Hepatic stellate cell (primary cell): ENCODE results near the gene TLCD1.
A peak's percentile ranks its signal among the peaks of the same experiment; 100 is the strongest.
"Not testable (repeated sequence)": the region's sequence is repeated elsewhere in the genome, so short reads cannot be mapped to it uniquely, and the experiment has no call there.

Source experiments
- DNase-seq: peaks from one replicate; pipeline ENCODE4 v3.0.0; 2011; ENCODE audit warnings: low spot score

Gene TLCD1

GRCh38 chr17:28728364-28729200 is 2.5 kb upstream of the TLCD1 start, which contains the start of gene NEK8:
Gene NEK8, plus strand, starts transcription at chr17:28728788. Its CDS starts 26 bp downstream, at chr17:28728814.
- peak; percentile 92 for DNase-seq

DNA sequence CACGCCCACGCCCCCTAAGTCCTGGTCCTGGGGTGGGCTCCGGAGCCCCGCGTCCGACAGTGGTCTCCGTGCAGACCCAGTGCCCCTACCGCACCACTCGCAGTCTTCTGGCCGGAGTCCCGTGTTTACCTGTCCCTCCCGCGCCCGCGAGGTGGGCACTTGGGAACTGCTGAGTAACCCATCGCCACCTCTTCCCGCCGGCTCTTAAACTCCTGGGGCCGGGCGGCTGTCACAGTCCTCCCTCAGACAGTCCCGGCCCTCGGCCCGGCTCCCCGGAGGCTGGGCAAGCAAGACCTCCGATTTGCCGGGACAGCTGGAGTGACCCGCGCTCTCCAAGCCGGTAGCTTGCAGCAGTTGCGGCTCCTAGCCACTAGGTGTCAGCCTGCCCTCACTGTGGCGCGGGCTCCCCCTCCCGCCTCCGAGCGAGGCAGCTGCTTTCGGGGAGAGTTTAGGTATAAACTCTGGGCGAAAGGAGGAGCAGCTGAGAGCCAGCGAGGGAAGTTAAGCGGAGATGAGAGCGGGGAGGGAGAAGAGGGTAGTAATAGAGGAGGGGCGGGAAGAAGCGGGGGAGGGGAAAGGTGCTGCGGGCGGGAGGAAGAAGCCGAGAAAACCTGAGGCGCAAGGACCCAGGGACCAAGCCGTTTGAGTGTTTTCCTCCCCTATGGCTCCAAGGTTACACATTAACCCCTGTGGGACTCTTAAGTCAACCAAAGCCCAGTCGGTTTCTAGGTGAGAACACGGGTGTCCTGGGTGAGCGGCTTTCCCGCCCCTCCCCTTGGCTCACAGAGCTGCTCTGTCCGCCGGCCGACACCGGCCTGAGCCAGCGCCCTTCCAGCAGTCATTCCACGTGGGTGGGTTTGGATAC is 826 bp upstream of the TLCD1 start:
- peak; percentile 91 for DNase-seq

GRCh38 chr17:28725660-28726225 is 290 bp downstream of the TLCD1 start:
- no peak for DNase-seq

- no peak for DNase-seq
These were observed 820 bp downstream of the TLCD1 start for GRCh38 chr17:28725166-28725659.

DNA sequence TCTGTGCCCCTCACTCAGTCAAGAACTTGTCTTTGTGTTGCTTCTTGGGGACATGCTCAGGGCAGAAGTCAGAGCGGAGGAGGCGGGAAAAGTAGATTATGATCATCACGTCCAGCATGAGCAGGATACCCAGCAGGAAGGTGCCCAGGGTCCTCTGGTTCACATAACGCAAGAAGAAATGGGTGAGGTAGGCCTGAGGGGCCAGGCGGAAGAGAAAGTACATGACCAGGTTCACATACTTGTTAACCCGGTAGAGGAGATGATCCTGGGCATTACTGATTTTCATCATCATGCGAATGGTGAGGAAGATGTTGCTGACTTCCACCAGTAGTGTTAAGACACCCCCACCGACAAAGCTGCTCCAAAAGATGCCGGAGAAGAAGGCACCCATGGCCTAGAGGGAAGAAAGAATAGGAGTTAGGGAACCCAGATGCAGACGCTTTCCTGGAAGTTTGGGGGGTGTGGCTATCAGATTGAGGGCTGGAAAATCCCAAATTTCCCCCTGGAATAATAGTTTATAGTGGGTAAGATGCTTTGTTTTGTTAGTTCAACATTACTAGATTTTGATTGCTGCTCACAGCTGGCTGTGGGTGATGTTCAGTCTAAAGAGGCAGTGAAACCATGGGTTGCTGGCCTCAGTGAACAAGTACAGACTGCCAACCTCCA is 1.4 kb downstream of the TLCD1 start:
- no peak for DNase-seq

DNA sequence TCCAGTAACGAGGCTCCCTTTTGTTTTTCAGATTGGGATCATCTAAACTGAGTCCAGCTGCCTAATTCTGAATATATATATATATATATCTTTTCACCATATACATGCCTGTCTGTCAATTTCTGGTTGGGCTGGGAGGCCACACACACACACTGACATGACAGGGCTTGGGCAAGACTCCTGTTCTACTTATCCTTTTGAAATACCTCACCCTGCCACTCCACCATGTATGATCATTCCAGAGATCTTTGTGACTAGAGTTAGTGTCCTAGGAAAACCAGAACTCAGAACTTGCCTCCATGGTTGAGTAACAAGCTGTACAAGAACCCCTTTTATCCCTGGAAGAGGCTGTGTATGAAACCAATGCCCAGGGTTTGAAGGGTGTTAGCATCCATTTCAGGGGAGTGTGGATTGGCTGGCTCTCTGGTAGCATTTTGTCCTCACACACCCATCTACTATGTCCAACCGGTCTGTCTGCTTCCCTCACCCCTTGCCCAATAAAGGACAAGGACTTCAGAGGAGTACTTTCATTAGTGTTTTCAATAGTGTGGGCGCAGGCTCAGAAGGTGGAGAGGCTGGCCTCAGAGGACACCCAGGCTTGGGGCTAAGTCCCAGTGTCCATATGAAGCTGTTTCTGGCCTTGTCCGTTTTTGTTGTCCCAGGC is 2.1 kb downstream of the TLCD1 start:
- not testable (repeated sequence) for DNase-seq

DNA sequence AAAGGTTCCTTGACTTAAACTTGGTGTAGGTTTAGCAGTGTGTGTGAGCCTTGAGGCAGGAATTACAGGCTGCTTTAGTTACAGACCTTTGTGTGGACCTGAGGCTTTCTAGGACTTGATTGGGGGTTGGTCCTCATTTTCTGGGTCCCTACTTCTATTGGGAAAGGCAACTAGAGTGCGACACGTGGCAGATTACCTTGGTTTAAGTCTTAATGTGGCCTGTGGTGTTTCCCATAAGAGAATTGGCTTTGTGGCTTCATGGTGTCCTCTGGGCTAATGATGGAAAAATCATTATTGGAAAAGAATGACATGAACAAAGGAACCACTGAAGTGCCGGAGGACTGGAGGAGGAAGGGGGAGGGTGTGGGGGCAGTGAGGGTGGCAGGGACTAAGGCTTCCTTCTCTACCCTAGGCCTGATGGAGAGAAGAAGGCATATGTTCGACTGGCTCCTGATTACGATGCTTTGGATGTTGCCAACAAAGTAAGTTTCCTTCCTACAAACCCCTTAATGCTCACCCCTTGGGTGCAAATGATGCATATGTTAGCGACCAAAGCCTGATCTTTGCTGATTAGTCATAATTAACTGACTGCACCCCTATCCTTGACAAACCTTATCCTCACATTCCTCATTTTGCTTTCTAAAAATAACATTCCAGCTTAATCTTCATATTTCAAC is 2.7 kb downstream of the TLCD1 start:
- DNase-seq = no peak

GRCh38 chr17:28722417-28723158 is 3.4 kb downstream of the TLCD1 start:
- DNase-seq = no peak

- not testable (repeated sequence) for DNase-seq
These were observed 5.1 kb downstream of the TLCD1 start for GRCh38 chr17:28720997-28721329.

- DNase-seq = no peak
These were observed 5.6 kb downstream of the TLCD1 start for GRCh38 chr17:28720247-28720996.

DNA sequence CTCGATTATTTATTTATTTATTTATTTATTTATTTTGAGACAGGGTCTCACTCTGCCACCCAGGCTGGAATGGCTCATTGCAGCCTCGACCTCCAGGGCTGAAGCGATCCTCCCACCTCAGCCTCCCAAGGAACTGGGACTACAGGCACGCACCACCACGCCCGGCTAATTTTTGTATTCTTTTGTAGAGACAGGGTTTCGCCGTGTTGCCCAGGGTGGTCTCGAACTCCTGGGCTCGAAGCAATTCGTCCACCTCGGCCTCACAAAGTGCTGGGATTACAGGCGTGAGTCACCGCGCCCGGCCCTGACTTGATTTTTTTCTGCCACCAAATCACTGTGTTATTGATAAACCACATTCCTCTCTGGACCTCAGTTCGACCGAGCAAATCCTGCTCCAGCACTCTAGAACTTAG is 7.0 kb downstream of the TLCD1 start:
- no peak for DNase-seq

DNA sequence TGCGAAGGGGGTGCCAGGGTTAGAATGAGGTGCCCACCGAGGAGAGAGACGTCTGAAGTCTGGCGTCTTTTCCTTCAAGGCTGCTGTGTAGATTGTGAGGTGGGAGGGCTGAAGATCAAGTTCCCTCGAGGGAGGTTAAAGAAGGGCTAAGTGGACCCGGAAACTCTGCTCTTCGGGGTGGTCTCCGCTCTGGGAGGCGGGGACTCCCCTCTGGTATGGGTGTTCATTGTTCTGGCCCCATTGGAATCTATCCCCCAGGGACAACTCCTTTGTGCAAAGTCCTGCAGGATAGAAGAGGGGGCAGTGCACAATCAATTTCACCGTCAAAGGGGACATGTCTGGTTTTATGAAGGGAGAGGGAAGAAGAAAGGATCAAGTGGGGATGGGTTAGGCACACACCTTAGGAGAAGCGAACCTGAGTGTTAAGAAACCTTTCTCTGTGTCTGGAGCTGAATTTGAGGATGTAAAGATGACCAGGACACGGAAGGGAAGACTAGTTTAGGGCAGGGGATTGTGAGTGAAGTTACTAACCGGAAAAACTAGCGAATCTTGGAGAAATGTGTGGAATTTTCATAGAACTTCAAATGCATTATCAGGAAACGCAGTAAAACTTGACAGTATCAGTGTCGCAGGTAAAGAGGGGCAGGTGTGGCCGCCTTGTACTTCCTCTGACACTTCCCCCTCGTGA is 7.6 kb downstream of the TLCD1 start:
- DNase-seq = no peak

DNA sequence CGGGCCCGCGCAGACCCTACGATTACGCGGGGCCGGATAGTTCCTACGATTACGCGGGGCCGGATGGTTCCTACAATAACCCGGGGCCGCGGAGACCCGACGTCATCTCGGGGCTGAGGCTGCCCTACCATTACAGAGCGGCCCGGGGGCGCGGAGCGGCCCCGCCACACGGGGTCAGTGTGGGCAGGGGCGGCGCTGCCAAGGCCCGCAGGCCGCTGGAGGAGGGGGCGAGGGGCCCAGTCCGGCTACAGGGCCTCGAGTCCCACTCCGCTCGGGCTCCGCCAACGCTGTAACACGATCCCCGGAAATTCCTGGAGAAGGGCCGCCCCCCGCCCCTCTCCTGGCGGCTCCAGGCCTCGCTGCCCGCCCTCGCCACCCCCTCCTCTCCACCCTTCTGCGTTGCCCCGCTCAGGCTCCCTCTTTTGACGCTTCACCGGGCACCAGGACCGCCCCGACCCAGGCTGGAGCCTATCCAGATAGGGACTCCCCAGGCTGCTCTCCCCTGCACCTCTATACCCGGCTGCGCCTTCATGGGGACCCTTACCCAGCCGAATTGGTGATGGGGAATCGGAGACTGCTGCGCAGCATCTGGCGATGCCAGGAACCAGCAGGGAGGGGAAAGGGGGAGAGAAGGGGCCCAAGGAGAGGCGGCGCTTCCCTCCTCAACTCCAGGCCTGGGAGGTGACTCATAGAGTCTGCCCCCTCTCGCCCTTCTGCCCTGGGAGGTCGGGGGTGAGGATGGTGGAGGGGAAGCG is 8.3 kb downstream of the TLCD1 start, which contains the start of gene RAB34:
Gene RAB34, minus strand, starts transcription at position 291 of the 755 bp plus-strand sequence. CDS start 602 bp downstream, outside the sequence.
- DNase-seq = peak; percentile 82

GRCh38 chr17:28716740-28717577 is 9.1 kb downstream of the TLCD1 start:
- peak; percentile 39 for DNase-seq

DNA sequence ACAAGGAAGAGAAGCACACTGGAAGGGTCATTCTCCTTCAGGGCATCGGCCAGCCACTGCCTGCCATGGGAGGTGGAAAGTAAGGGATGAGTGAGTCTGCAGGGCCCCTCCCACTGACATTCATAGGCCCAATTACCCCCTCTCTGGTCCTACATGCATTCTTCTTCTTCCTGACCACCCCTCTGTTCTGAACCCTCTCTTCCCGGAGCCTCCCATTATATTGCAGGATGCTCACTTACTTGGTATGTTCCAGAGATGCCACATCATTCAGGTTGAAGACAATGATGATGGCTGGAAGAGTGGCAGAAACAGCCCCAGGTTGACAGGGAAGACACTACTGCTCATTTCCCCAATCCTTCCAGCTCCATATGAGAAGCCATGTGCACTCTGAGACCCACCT is 10.8 kb downstream of the TLCD1 start:
- DNase-seq = no peak

DNA sequence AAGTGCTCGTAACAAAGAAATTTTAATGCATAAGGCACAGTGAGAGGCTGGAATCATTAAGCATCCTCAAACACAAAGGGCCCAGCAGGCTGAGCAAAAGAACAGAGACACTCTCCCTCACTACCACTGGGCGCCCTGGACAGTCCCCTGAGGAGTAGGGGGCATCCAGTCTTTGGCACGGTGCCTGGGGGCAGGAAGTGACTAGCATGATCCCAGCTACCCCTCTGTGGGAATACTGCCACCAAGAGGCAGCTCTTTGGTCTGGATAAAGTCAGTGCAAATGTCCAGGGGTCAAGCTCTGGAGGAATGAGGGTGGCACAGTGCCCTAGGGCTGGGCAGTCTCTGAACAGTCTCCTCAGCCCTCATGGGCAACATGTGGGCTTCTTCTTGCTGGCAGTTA is 11.8 kb downstream of the TLCD1 start:
- no peak for DNase-seq
